NCI-H1048 (cell line): Measurements from ENCODE around the gene RFX2.
A peak's percentile ranks its signal among the peaks of the same experiment; 100 is the strongest.
"Not testable (repeated sequence)": the region's sequence is repeated elsewhere in the genome, so short reads cannot be mapped to it uniquely, and the experiment has no call there.

ENCODE experiments used
- DNase-seq: peaks from one replicate; lab custom pipeline; 2025; lab: John Stamatoyannopoulos, UW

The RFX2 gene

DNA sequence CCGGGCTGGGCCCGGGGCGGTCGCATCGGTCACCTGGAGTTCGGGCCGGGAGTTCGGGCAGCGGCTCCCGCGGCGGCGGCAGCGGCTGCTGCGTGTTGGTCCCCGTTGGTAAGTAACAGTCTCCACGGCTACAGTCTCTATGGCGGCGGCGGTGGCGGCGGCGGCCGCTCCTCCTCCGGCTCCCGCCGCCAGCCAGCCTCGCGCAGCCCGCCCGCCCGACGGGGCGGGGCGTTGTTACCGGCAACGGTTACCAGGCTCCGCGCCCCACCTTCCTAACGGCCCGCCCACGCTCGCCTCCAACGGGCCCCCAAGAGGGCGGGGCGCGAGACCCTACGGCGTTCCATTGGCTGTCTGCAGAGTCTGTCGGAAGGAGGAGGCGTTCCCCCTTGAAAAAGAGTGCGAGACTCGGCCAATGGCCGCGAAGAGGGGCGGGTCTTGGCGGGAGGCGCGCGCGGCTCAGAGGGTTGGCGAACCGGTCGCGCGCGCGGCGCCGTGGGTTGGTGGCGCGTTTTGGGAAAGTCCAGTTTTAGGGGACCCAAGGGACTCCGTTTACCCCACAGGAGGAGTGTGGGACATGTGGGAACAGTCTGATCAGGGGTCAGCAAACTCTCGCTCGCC is at the start of gene RFX2:
Gene RFX2, minus strand, starts transcription at position 141 of the 618 bp plus-strand sequence. CDS start 63,004 bp downstream, outside the sequence.
- peak; percentile 94 for DNase-seq

DNA sequence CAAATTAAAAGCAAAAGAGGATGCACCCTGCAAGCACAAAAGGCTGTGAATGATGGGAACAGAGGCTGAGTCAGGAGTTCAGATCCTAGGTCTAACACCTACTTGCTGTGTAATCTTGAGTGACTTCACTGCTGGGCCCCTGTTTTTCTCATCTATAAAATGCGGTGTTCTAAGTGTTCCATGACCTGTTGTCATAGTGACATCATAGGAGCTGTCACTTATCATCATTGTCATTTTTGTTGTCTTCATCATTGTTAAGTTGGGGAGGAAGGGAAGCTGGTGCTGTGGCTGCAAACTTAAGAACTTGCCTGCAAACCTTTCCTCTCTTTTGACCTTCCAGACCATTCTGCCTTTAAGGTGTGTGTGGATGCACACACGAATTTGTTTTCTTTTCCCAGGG is 45.7 kb upstream of the RFX2 start:
- no peak for DNase-seq

DNA sequence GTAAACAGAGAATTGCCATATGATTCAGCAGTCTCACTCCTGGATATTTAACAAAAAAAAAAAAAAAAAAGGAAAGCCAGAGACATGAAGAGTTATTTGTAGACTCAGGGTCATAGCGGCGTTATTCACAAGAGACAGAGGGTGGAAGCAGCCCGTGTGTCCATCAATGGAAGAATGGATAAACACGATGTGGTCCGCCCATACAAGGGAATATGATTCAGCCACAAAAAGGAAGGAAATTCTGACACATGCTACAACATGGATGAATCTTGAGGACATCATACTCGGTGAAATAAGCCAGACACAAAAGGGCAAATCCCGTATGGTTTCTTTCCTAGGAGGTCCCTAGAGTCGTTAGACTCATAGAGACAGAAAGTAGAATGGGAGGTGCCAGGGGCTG is 40.0 kb upstream of the RFX2 start:
- no peak for DNase-seq

DNA sequence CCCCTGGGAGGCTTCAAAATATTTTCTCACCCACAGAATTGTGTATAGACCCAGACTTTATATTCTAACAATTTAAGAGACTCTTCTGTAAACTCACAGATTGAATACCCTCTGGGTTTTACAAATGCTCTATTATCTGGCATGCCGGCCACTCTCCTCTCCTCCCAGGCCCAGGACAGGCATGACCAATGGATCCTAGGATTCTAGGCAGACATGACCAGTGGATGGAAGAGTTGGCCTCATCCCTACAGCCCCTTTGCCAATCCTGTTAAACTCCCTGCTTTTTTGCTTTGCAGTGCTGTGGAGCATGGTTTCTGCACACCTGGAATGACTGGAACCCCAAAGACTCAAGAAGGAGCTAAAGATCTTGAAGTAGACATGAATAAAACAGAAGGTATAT is 30.9 kb upstream of the RFX2 start:
- no peak for DNase-seq

DNA sequence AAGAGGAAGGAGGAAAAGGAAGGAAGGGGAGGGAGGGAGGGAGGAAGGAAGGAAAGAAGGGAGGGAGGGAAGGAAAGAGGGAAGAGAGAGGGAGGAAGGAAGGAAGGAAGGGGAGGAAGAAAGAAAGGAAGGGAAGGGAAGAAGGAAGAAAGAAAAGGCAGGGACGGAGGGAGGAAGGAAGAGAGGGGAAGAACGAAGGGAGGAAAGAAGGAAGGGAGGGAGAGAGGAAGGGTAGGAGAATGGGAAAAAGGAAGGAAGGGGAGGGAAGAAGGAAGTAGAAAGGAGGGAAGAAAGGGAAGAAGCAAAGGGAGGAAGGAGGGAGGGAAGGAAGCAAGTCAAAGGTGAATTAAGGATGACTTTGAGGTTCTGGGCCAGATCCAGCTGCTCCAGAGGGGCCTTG is 28.2 kb upstream of the RFX2 start:
- DNase-seq, result no peak

DNA sequence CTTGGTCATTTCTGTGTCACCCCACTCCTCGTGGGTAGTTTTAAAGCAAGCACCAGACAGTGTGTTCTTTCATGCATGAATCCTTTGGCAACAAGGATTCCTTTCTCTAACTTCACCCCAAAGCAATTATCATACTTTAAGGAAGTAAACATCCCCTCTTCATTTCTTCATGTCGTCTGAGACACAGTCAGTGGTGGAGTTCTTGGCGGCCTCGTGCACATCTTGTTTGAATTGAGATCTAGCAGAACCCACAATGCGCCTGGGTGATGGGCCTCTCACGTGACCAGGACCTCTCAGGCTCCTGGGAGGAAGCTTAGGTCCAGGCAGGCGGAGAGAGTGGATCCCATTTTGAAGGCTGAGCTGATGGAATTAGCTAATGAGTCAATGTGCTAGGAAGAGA is 27.8 kb upstream of the RFX2 start:
- no peak for DNase-seq

DNA sequence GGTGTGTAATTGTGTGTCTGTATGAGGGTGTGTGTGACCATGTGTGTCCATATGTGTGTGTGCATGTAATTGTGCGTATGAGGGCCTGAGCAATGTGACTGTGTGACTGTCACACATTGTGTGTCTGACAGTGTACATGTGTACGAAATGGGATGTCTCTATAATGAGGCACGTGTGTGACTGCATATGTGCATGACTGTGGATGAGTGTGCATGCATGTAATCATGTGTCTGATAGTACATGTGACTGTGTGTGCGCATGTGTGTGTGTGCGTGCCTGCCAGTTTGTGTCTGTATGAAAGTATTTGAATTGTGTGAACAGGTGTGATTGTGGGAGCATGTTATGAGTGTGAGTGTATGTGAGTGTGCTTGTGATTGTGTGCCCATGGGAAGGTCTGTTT is 22.9 kb upstream of the RFX2 start:
- DNase-seq, result no peak

DNA sequence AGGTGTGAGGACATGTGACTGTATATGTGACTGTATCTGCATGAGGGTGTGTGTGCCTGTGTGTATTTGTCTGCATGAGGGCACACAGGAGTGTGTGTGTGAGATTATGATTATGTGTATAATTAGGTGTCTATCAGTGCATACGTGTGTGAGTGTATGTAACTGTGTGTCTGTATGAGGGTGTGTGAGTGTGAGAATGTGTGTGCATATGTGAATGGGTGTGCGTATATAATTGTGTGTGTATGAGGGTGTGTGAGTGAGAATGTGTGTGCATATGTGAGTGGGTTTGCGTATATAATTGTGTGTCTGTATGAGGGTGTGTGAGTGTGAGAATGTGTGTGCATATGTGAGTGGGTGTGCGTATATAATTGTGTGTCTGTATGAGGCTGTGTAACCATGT is 22.2 kb upstream of the RFX2 start:
- no peak for DNase-seq

DNA sequence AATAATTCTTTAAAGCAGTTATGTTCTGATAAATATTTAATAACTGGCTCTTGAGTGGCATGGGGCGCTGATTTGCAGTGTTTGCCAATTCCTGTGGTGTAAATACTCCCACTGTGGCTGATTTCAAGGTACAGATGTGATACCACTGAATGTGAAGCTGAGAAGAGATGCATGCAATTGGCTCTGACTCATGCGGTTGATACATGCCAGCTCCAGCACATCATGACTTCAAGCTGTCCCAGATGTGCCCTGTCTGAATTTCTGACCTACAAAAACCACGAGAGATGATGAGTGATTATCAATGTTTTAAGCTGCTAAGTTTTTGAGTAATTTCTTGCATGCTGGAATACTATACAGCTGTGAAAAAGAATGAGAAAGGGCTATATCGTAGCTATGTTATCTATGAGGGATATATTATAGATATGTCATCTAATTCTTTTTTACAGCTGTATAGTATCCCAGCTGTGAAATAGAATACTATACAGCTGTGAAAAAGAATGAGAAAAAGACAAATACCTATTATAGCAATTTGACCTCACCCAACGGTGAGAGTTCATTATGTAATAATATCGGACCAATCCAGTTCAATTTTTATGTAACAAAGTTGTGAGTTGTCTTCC is 17.5 kb upstream of the RFX2 start:
- DNase-seq, result no peak

DNA sequence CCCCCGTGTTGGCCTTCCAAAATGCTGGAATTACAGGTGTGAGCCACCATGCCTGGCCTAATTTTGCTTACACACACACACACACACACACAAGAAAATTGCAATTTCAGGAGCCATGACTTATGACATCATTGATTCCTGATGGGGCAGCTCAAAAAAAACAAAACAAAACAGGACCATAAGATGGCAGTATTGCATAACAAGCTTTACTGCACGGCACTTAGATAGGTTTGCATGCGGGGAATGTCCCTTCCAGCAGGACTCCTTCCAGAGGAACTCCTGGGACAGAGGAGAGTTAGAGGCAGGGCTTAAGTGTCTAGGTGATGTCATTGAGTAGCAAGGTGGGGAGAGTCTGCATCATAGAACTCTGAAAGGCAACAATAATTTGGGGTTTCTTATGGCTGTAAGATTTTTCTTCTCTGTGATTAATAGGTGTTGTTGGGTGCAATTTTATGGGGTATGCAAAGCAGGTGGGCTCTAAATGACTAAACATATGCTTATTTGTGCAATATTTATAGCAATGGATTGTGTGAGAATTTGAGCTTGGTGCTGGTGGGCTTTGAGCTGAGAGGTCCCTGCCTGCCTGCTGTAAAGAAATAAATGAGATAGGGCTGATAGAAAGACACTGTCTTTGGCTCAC is 16.2 kb upstream of the RFX2 start:
- DNase-seq, result peak; percentile 32

DNA sequence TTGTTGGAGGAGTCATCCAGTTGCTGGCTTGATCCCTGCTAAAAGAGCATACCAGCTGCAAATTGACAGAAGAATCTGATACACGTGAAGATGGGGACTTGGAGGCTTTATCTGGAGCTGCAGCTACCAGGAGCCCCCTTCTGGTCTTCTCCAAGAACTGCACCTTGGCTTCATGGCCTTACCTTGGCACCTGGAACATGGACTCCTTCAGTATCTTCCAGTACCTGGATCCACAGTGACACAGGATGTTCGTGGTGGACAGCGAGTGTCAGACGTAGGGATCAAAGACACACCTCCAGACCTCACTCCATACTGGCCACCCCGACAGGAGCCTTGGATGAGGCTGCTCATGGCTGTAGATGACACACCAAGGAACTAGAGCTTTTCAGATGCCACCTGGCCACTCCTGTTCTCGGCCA is 15.3 kb upstream of the RFX2 start:
- peak; percentile 40 for DNase-seq

DNA sequence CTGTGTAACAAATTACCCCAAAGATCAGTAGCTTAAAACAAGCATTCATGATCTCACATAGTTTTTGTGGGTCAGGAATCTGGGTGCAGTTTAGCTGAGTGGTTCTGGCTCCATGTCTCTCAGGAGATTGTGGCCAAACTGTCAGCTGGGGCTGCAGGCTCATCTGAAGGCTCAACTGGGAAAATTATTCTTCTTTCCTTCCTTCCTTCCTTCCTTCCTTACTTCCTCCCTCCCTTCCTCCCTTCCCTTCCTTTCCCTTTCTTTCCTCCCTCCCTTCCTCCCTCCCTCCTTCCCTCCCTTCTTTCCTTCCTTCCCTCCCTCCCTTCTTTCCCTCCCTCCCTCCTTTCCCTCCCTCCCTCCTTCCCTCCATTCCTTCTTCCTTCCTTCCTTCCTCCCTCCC is 8.7 kb upstream of the RFX2 start:
- DNase-seq, result no peak

DNA sequence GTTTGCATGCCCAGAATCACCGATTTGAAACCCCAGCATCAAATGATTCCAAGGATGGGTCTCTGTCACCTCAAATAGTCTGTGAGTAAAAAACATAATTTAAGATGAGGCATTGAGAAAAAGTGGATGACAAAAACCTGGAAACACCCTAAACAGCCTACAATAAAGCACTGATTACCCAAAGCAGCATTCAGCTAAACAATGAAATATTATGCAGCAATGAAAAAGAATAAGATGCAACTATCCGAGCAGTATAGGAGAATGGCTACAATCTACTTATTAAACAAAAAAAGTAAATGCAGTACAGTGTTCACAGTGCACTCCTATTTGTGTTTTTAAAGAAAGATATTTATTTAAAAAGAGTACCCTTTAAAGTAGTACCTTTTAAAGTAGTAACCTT is 7.7 kb upstream of the RFX2 start:
- DNase-seq, result no peak

DNA sequence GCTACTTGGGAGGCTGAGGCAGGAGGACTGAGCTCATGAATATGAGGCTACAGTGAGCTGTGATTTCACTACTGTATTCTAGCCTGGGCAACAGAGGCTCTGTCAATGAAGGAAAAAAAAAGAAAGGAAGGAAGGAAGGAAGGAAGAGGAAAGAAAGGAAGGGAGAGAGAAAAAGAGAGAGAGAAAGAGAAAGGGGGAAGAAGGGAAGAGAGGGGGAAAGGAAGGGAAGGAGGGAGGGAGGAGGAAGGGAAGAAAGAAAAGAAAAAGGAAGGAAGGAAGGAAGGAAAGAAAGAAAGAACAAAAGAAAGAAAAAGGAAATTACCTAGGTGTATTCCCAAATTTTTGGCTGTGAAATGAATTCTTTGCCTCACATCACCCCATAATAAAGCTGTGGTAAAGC is 7.2 kb upstream of the RFX2 start:
- no peak for DNase-seq

DNA sequence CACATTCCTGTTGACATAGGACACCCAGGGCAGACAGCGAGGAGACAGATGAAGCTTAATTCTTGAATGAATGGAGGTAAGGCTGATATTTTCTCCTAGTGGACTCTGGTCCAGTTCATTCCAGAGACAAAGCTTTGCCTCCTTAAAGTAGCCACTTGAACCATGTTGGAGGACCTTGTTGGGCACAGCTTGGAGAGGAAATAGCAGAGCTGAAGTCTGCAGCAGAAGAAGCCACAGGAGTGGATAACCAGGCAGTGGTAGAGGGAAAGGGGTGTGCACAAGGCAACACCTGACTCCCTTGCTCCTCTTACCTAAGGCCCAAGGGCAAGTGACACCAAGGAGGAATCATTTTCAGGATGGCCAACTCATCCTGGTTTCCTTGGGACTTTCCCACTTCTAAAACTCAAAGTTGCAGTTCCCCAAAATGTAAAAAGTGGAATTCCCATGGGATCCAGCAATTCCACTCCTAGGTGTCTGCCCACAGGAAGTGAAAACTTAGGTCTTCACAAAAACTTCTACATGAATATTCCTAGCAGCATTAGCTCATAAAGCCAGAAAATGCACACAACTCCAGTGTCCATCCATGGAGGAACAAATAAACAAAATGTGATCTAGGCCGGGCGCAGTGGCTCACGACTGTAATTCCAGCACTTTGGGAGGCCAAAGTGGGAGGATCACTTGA is 6.6 kb upstream of the RFX2 start:
- no peak for DNase-seq

DNA sequence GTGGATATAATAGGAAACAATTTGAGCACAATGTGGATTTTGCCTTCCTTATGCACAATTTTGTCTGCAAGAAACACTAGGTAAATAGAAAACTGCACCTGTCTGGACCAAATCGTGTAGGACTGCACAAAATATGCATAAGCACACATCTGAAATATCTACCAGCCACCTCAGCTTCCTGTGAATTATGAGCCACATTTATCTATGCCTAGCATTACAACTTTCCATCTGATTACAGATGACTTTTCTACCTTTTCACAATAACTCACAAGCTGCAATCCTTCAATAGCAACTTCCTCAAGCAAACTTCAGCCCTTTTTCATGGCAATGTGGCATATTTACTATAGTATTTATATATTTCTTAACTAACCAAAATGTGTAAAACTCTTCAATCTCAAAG is 5.7 kb upstream of the RFX2 start:
- no peak for DNase-seq

DNA sequence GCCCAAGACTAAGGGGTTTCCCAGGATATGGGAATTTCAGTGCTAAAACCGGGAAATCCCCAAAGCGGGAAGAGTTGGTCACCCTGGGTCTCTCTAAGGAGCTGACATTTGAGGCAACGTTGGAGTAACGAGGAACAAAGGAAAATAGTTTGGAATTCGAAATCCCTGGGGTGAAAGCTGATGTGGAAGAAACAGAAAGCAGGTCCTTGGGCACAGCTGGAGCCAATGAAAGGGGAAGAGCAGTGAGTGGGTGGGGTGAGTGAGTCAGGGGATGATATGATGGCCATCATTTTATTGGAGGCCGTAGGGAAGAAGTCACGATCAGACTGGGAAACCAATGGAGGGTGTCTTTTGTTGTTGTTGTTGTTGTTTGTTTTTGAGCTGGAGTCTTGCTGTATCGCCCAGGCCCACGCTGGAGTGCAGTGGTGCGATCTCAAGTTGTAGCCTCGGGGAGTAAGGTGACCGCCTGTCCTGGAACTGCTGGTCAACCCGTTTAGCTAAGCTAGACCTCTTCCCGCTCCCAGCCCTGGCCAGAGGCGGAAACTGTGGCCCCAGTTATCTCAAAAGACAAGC is 3.4 kb upstream of the RFX2 start:
- no peak for DNase-seq

DNA sequence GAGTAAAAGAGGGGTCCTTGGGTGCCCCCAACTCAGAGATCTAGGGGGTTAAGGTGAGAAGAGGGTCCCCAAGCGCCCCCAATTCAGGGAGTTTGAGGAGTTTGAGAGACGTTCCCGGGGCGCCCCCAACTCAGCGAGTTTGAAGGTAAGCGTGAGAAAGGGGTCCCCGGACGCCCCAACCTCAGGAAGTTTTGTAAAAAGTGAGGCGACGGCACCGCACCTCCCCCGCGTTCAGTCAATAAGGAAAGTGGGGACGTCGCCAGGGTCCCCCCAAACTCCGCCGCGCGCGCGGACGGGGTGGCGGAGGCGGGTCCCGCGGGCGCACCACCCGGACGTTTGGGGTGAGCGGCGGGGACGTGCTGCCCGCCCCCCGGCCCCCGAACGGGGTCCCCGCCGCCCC is 353 bp downstream of the RFX2 start:
- no peak for DNase-seq

DNA sequence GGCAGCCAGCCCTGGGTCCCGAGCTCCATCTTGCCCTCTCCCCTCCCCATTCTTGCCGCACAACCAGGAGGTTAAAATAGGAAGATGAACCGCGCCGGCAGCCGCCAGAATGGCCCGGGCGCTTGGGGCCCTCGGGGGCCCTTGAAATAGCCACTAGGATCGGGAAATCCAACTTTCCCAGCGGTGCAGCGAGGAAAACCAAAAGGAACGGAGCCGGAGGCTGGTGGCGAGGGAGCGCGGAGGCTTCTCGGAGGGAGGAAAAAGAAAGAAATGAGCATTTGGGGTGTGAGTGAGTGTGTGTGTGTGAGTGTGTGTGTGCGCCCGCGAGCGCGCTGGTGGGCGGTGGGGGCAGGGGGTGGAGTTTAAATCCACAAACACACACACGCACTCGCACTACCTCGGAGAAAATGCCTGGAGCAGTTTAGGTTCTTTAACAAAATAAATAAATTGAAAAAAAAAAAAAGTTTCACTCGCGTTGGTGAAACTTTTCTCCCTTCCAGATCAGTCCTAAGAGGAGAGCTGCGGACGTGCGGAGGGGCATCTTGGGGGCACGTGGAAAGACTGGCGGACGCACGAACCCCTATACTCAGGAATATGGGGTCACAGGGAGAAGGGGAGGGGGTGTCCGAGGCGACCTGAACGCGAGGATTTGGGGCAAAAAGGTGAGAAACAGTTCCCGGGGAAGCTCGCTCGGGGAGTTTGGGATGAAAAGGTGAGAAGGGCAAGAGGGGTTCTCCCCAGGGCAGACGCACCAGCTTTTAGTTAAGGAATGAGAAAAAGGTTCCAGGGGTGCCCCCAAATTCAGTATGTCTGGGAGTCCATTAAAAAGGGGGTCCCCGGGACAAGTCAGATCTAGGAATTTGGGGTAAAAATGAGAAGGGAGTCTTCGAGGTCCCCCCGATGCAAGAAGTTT is 1.3 kb downstream of the RFX2 start:
- no peak for DNase-seq

DNA sequence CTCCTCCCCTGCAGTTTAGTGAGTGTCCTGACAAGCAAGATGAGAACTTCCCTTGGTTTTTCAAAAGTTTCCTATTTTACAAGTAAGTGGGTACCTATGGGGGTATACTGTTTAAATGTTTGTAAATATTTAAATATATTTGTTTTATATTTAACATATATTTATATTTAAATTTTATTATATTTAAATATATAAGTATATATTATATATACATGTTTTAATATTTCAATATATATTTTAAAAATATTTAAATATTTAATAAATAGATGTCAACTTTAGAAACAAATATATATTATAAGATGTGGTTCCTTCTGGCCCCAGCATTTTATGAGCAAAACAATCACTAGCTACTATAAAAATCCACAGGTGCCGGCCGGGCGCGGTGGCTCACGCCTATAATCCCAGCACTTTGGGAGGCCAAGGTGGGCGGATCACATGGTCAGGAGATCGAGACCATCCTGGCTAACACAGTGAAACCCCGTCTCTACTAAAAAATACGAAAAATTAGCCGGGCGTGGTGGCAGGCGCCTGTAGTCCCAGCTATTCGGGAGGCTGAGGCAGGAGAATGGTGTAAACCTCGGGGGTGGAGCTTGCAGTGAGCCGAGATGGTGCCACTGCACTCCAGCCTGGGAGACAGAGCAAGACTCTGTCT is 3.5 kb downstream of the RFX2 start:
- DNase-seq, result not testable (repeated sequence)

DNA sequence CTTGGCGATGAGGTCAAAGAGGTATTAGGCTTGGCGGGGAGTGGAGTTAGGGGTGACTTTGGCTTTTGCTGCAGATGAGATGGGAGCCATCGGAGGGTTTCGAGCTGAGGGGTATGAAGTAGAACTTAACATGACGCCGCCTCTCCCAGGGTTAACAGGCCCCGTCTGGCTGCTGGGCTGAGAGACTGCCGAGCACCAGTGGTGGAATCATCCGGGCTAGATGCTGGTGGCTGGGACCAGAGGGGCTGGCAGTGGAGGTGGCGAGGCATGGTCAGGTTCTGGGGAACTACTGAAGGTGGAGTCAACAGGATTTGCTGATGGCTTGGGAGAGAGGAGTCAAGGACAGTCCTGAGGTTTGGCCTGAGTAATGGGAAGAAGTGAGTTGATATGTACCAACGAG is 4.9 kb downstream of the RFX2 start:
- no peak for DNase-seq
